Kidney capillary endothelial cell (primary cell): ENCODE measurements around the gene ZBTB45.
"Not testable (repeated sequence)": the region's sequence is repeated elsewhere in the genome, so short reads cannot be mapped to it uniquely, and the experiment has no call there.

ENCODE experiments used
- DNase-seq: peaks from one replicate; pipeline ENCODE4 v3.0.0-alpha.2; 2018; ENCODE audit warnings: low spot score

ZBTB45 gene

DNA sequence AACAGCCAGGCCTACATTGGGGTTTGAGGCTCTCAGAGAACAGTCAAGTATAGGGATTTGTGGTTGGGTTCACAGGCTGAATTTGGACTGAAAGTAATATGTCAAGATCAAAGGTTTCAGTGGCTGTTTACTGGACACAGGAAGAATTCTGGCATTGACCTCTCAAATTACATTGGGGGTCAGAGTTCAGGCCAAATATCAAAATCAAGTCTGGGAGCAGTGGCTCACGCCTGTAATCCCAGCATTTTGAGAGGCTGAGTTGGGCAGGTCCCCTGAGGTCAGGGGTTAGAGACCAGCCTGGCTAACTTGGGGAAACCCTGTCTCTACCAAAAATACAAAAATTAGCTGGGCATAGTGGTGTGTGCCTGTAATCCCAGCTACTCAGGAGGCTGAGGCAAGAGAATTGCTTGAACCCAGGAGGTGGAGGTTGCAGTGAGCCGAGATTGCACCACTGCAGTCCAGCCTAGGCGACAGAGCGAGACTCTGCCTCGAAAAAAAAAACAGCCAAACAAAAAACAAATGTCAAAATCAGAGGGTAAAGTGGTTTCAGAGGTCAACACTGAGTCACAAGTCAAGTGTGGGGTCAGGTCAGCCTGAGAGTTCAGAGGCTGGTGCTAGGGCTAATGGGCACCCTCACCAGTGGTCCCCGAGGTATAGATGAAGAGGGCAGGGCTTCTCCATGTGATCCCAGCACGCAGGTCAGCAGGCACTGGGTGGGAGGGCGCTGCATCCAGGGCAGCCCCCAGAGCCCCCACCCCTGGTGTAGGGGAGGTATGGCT, 9.3 kb downstream of the ZBTB45 start:
- DNase-seq: no peak

DNA sequence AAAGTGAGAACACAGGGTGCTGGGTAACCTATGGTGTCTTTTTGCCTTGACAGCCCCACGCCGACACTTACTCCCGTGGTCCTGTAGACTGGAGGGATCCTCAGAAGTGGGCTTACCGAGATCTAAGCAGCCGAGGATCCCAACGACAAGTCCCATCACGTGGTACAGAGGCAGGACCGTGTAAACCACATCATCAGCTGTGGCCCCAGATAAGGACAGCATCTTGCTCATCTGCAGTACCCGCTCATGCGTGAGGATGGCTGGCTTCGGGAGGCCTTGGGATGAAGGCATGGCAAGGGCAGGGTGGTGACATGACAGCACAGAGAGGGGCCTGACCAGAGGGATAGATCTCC, 9.9 kb downstream of the ZBTB45 start:
- DNase-seq: no peak

DNA sequence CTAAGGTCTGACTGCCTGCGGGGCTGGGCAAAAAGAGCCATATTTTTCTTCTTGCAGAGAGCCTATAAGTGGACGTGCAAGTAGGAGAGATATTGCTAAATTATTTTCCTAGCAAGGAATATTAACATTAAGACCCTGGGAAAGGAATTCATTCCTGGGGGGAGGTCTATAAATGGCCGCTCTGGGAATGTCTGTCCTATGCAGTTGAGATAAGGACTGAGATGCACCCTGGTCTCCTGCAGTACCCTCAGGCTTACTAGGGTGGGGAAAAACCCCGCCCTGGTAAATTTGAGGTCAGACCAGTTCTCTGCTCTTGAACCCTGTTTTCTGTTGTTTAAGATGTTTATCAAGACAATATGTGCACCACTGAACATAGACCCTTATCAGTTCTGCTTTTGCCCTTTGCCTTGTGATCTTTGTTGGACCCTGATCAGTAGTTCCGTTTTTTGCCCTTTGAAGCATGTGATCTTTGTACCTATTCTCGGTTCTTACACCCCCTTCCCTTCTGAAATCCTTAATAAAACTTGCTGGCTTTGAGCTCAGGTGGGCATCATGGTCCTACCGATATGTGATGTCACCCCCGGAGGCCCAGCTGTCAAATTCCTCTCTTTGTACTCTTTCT, 11.9 kb downstream of the ZBTB45 start:
- DNase-seq: not testable (repeated sequence)

DNA sequence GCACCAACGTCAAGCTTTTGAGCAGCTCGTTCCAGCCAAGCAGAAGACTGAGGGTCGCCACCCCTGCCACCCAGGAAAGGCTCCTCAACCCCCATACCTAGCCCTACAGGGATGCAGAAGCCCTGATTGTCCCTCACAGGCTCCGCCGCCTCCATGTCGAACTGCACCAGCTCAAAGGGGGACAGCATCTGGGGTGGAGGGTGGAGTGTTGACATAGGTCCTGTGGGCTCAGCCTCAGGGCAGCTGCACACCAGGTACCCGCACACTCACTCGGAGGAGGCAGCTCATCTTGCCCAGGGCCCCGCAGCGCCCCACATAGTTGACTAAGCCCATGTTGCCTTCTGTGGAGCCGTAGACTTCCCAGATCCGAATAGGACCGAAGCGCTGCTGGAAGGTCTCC, 19.4 kb downstream of the ZBTB45 start:
- DNase-seq: no peak

DNA sequence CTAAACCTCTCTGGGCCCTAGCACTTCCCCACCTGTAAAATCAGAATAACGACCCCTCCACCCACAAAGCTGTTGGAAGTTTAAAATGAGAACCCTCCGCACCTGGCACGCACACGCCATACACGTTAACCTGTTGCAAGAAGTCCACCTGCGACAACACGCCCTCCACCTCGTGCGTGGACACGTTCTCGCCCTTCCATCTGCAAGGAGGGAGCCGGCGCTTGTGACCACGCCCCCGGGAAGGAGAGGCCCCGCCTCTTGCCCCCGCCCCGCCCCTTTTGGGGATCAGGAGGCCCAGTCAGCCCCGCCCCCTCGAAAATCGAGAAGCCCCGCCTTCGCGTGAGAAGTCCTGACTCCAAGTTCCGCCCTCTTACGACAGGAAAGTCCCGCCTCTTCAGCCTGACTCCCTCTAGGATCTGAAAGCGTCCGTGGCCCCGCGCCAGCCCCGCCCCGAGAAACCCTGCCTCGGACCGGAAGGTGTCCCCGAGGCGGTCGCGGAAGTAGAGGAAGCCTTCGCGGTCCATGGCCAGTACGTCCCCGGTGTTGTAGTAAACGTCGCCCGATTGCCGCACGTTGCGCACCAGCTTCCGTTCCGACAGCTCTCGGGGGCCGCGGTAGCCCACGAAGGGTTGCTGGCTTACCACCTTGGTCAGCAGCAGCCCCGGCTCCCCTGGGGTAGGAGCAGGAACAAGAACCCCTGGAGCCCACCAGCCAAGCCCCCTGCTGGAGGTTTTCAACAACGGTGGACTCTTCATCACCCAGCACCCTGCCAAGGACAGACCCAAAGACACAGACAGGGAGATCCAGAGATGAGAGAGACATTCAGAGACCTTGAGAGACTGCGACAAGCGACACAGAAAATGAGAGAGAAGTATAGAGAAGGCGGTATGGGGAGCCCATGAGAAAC, 20.3 kb downstream of the ZBTB45 start:
- DNase-seq: peak; percentile 99

DNA sequence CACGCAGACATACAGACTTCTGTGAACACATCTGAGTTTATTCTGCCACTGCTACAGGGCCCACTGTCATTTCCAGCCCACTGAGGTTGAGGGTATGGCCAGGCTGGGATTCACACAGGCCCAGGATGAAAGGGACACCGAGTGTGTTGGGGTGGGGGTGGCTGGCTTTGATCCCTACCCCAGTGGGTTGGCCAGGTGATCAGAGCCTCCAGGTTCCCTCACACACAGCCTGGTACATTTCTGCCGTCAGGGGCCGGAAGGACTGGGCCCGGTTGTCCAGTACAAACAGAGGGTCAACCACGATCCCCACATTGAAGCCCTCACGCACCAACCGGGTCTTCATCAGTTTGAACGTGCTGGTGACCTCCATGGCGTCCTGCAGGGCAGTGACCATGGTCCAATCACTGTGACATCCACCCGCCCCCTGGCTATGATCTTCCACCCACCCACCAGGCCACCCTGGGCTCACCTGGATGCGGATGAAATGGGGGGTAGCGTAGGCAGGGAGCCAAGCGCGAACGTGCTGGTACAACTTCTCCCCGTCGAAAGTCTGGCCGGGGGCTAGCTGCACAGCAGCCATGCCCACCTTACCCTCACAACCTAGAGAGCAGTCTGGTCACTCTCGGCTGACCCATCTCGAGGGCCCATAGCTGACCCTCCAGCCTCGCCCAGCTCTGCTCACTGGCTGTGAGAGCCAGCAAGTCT, 21.1 kb downstream of the ZBTB45 start:
- DNase-seq: no peak

DNA sequence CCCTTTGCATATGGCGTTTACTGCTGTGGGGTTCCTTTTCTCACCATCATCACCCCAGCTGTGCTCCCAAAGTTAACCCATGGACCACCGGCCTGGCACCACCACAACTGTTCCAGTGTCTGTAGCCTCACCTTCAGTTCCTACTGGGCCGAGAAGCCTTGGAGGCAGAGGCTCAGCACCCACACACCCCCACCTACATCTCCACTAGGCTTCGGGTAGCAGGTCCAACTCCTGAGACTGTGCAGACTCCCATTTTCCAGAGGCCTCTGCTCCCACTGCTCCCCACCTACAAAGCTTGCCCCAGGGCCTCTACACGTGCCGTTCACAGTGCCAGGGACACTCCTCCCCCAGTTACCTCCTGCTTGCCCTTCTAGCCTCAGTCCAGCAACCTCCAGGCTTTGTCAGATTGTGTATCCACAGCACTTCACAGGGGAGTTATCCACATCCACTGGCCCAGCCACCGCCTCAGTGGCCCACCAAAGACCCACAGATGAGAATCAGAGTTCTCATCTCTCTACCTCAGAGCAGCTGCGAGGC, 21.9 kb downstream of the ZBTB45 start:
- DNase-seq: no peak

DNA sequence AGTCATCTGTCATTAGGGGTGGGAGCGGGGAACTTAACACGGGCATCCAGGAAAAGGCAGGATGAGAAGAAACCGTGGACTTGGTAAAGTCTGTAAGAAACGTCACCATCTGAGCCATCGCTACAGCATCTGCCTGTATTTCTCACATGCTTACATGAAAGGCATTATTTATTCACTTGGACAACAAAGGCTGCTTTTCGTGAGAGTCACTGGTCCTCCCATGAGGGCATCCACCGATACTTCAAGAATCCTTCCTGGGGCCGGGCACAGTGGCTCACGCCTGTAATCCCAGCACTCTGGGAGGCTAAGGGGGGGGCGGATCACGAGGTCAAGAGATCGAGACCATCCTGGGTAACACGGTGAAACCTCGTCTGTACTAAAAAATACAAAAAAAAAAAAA, 27.3 kb downstream of the ZBTB45 start:
- DNase-seq: no peak

DNA sequence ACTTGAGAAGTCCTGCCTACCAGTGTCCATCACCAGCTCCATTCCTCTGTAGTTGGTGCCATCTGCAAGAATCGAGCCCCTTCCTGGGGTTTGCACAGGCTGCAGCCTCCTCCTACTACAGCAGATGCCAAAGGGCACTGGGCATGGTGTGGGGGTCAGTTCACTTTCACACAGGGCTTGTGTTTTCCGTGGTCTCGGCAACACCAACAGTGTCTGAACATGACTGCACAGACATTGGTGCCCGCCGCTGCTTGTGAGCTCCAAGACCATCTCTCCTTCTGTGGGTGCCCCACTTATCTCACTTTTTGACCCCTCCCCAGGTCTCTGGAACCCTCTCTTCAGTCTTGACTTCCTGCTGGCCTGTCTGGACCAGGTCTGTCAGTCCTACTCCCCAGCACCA, 28.2 kb downstream of the ZBTB45 start:
- no peak for DNase-seq

DNA sequence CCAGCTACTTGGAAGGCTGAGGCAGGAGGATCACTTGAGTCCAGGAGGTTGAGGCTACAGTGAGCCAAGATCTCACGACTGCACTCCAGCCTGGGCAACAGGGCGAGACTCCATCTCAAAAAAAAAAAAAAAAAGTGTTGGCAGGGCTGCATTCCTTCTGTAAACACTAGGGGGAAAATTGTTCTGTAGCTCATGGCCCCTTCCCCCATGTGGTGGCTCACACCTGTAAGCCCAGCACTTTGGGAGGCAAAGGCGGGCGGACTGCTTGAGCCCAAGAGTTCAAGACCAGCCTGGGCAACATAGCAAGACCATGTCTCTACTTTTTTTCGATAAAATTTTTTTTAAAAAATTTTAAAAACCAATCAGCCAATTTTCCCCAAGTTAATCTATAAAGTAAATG, 35.3 kb downstream of the ZBTB45 start:
- not testable (repeated sequence) for DNase-seq

DNA sequence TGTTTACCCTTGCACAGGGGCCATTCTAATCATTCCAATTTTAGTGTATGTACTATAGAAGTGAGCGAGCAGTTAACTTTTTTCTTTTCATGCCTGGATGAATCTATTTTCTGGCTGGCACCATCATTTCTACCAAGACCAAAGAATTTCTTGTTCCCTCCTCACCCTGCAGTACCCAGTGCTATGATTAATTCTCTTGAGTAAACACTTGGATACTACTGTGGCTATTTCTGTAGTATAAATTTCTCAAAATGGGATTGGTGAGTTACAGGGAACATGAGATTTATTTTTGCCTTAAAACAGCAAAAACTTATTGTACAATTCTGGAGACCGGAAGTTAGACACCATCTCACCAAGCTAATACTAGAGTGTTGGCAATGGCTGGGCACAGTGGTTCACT, 35.8 kb downstream of the ZBTB45 start:
- DNase-seq: no peak

DNA sequence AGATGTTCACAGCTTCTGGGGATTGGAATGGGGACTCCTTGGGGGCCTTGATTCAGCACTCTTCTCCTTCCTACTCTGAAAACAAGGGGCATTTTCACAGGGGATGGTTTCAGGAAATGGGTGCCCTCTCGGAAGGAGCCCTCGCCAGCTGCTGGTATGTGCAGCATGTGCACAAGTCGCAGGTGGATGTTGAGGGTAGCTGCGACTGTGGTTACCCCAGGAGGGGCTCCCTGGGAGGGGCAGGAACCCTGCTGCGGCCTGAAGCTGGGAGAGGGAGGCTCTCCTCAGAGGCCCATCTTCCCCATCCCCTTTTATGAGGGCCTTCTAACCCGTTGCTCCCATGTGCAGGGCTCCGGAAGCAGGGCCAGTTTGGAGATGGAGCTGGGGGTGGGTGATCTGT, 37.2 kb downstream of the ZBTB45 start:
- DNase-seq: no peak

DNA sequence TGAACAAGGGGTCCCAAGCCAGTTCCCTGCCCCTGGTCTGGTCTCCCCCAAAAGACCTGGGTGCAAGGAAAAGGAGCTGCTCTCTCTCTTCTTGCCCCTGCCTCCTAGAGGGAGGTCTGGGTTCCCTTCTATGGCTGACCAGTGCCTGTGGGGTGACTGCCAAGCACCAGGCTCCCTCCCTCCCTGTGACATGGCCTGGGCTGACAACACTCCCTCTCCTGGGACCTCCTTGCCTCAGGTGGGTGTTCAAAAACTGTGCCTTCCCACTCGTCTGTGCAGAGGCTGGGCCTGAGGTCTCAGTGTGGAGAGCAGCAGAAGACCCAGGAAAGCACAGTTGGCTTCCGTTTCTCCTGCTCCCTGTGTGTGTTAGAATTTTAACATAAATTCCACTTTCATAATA, 38.8 kb downstream of the ZBTB45 start:
- no peak for DNase-seq

DNA sequence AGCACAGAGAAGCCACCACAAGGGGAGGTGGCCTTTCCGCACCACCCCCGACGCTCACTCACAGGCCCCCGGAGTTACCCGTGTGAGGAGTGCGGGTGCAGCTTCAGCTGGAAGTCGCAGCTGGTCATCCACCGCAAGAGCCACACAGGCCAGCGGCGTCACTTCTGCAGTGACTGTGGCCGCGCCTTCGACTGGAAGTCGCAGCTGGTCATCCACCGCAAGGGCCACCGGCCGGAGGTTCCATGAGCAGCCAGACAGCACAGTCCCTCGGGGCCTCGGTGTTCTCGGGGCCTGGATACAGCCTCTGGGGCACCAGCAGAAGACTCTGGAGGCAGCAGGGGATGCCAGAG, 39.2 kb downstream of the ZBTB45 start:
- no peak for DNase-seq

DNA sequence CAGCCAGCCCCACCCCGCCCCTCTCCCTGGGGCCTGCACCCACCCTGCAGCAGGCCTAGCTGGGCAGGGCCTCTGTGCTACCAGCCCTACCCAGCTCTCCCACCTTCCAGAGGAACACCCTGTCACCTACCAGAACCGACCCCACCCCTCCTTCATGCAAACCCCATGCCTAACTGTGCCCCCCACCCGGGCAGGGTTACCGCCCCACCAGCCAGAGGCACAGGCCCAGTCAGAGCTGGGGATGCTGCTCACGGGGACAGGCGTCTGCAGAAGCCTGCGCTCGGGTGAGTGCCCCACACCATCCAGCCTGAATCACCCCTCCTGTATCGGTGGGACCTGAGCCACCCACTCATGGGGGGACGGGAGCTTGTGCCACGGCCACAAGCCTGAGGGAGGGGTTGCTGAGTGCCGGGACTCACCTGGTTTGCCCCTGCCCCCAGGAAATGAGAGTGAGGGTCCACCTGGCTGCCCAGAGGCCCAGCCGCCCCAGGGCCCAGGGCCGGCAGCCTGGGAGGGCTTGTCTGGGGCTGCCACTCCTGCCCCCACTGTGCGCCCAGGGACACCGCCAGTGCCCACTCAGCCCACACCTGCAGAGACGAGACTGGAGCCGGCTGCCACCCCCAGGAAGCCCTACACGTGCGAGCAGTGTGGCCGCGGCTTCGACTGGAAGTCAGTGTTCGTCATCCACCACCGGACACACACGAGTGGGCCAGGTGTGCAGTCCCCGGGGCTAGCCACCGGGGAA, 39.7 kb downstream of the ZBTB45 start:
- no peak for DNase-seq

DNA sequence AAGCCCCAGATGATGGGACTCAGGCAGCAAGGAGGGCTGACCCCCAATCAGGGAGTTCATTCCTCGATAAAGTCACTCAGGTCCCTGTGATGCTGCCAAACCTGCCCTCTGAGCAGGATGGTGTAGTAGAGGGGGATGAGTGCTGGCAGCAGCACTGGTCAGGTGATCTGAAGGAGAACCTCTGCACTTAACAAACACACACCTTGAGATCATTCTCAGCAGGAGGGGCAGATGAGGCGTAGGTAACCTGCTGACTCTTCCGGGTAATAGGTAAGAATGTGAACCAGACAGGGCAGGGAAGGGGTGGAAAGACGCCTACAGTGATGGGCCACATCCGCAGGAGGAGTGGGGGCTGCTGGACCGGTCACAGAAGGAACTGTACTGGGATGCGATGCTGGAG, 40.3 kb downstream of the ZBTB45 start:
- no peak for DNase-seq

DNA sequence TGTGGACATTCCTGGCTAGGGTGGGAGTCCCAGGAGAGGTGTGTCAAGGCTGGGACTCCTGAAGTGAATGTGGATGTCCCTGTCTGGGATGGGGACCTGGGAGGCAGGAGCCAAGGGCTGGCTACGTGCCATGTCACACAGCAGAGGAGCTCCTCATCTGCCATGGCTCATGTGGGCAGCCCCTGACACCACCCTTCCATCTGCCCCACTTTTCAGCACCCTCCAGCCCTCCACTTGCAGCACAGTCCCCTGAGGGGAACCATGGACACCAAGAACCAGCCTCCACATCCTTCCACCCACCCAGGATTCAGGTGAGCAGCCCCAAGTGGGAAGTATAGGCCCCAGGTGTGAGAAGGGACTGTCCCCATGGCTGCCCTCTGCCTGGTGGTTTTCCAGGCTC, 41.7 kb downstream of the ZBTB45 start:
- no peak for DNase-seq

DNA sequence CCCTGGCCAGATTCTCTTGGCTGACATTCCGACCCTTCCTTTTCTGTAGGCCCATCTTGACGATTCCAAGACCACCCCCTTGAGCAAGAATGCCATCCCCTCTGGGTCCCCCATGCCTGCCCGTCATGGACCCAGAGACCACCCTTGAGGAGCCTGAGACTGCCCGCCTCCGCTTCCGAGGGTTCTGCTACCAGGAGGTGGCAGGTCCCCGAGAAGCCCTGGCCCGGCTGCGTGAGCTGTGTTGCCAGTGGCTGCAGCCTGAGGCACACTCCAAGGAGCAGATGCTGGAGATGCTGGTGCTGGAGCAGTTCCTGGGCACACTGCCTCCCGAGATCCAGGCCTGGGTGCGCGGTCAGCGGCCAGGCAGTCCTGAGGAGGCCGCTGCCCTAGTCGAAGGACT, 42.5 kb downstream of the ZBTB45 start:
- DNase-seq: no peak

DNA sequence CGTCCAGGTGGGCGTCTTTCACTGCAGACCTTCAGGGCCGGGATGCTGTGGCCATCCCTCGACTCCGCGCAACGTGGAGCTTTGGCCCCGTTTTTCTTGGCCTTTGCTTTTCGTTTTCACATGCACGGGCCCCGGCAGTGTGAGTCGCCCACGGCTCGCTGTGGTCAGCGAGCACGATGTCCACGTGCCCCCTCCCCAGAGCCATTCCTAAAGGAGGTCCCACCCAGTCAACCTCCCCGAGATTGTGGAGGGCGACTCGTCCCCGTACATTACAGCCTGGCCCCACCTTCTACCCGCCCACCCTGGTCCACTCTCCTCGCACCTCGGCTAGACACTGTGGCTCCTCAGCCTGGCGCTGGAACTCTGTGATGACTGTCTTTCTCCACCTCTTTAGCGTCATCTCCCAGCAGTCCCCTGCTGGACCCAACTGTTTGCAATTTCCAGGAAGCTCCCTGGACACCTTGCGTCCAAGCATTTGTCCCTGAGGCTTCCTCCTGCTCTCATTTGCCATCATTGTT, 43.1 kb downstream of the ZBTB45 start:
- DNase-seq: peak; percentile 26

DNA sequence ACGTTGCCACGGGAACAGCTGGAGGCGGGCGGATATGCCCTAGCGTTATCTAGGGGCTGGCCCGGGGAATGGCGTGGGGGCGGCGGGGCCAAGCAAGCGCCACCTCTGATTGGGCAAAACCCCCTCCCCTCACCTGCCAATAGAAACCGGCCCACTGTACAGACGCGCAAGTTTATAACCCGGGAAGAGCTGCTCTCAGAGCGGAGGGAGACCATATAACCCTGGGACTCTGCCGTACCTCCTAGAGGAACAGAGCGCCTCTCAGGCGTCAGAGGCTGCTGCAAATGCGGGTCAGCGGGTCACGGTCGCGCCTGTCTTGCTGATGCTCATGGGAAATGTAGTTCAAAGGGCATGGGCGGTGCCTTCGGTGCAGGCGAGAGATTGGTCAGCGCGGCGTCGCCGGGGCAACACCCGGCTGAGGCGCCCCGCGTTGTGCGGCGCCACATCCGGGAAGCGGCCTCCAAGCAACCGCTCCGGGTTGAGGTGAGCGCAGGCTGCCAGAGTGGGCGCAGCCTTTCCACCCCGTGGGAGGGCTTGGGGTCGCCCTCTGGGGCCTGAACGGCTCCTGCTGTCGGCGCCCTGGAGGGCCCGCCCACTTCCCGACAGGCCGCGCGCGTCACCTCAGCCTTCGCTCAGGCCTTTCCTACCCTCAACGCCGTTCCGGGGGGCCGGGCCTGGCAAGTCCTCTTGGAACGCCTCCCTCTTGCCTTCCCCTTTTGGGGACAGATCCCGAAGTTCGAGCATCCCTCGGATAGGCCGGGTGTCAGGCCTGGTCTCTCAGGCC, 43.7 kb downstream of the ZBTB45 start, which contains the start of gene ZNF446:
TSS of gene ZNF446 (plus strand) at position 639 of the 784 bp plus-strand sequence. CDS start 867 bp downstream, outside the sequence.
- DNase-seq: peak; percentile 95
